ENCODE data around the gene FHIP1A.
A peak's percentile ranks its signal among the peaks of the same experiment; 100 is the strongest.
"Not testable (repeated sequence)": the region's sequence is repeated elsewhere in the genome, so short reads cannot be mapped to it uniquely, and the experiment has no call there.

FHIP1A gene

DNA sequence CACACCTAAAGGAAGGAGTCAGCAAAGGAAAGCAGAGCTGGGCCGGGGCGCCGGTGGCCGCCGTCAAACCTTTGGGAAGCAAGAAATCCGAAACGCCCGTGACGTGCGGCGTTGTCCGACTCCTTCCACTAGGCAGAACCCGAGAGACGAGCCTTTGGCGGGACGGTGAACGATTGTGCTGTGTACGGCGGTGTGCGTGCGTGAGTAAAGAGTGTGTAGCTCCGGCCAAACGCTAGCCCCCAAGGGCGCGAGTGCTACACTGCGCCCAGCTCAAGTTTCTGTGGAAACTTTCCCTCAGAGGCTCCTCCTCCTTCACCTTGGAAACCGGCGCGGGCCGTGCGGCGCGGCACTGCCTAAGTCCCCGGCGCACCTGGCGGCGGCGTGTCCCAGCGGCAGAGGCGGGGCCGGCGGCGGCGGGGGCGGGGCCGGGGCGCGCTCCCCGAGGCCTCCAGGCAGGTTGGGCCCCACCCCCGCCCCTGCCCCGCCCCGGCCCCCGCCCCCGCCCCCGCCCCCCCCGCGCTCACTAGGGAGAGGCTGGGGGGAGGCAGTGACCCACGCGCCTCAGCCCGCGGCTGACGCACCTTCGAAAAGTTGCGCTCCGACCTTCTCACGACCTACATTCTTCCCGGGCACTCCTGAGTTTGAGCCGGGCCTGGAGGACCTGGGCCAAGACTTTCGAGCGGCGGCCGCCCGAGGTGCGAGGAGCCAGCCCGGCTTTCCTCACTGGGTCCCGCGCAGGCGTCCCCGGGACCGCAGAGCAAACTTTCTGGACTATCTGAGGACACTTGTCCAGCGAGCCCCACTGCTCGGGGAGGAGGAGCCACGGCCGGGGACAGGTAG is at the start of gene FHIP1A:
Gene FHIP1A (plus strand): TSS at position 547 of the 840 bp plus-strand sequence. CDS start 157,084 bp downstream, outside the sequence.
- DNase-seq, result no peak

DNA sequence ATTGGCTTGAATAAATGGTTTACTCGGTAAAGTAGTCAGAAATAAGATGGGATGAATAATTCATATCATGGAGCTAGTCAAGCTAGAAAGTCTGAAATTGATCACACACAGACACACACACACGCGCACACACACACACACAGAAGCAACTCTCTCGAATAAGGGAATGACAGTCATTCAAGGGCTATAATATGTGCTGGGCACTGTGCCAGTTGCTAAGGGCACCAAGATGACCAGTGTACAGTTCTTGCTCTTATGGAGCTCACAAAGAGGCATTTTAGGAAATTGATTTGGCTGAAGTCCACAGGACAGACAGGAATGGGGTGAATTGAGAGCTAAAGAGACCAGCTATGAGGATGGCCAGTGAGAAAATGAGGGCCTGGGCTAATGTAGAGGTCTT is 49.4 kb upstream of the FHIP1A start:
- no peak for DNase-seq

DNA sequence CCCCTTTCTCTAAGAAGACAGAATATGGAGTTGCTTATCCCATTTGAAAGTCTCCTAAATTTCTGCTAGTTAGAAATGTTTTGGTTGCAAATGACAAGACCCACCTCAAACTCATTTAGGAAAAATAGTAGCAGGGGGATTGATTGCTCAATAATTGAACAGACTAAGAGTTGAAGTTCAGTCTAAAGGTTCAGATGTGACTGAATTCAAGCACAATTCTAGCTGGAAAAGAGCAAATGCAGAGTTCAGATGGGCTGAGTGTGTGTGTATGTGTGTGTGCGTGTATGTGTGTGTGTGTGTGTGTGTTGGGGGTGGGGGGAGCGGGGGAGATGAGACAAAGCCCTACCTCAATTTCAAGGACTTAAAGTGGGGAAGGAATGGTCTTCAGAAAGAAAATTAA is 47.9 kb upstream of the FHIP1A start:
- no peak for DNase-seq

DNA sequence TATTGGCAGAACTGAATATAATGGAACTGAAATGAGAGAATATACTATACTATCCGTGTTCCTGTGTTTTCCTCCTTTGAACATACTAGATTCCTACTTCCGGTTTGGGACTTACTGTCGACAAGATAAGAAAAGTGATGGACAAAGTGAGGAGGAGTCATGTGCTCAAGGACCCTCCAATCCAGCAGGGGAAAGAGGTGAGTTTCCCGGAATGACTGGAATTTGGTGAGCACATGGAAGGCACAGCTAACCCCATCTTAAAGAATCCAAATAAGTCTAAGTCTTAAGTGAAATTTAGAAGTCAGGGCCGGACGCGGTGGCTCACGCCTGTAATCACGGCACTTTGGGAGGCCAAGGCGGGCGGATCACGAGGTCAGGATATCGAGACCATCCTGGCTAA is 47.0 kb upstream of the FHIP1A start:
- no peak for DNase-seq

GRCh38 chr4:151362404-151363164 is 46.4 kb upstream of the FHIP1A start:
- peak; percentile 38 for DNase-seq

GRCh38 chr4:151376540-151376939 is 32.4 kb upstream of the FHIP1A start:
- DNase-seq, result no peak

DNA sequence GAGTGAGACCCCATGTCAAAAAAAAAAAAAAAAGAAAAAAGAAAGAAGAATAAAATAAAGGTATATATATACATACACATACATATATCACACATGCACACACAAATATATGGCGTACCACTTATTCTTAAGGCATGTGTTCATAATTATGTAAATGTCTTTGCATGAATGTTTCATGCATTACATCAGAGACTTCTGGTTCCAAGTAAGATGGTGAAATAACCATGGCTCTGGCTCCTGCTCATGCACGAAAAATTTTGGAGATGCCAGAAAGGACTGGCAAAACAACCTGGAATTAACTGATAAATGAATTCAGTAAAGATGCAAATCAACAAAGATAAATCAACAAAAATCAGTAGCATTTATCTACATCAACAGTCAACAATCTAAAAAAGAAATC is 19.7 kb upstream of the FHIP1A start:
- no peak for DNase-seq

GRCh38 chr4:151389799-151390198 is 19.2 kb upstream of the FHIP1A start:
- DNase-seq, result not testable (repeated sequence)

DNA sequence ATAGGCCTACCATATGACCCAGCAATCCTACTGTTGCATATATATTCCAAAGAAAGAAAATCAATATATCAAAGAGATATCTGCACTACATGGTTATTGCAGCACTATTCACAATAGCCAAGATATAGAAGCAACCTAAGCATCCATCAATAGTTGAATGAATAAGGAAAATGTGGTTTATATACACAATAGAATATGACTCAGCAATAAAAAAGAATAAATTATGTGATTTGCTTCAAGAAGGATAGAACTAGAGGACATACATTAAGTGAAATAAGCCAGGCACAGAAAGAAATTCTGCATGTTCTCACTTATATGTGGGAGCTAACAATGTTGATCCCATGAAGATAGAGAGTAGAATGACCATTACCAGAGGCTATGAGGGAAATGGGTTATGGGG is 13.1 kb upstream of the FHIP1A start:
- no peak for DNase-seq

- DNase-seq, result no peak
Observed at GRCh38 chr4:151400343-151400742, 8.6 kb upstream of the FHIP1A start.

- no peak for DNase-seq
Observed at GRCh38 chr4:151401739-151402138, 7.2 kb upstream of the FHIP1A start.

DNA sequence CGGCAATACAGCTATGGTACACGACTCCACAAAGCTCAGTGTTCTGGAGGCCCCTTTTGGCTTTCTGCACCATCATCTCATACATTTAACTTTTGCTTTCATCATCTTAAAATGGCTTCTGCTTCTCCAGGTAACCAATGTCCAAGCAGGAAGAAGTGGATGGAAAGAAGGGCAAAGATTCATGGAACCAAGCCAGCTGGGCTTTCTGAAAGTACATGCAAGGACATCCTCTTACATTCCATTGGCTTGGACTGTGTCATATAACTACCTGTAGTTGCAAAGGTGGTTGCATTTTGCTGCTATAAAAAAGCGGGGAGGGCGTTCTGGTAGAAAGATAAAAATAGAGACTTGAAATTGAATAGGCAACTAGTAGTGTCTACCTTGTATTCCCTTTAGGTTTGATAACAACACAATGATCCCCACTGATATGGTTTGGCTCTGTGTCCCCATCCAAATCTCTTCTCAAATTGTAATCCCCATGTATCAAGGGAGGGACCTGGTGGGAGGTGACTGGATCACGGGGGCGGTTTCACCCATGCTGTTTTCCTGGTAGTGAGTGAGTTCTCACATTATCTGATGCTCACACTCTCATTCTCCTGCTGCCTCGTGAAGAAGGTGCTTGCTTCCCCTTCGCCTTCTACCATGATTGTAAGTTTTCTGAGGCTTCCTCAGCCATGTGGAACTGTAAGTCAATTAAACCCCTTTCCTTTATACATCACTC is 6.7 kb upstream of the FHIP1A start:
- DNase-seq, result no peak

DNA sequence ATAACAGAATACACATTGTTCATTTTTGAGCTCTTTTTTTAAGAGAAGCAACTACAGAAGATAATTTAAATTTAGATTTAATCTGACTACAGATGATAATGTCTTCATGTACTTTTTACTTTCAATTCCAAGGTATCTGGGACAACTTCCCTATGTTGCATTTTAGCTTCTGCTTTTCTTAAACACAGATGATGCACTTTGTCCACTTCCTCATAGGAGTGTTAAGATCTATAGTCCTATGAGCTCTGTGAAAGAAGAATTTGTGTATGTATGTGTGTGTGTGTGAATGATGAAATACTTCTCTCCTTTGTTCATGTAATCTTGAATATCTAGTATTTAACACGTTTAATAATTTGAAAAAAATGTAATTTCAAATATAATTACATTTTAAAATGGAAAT is 5.3 kb upstream of the FHIP1A start:
- no peak for DNase-seq

DNA sequence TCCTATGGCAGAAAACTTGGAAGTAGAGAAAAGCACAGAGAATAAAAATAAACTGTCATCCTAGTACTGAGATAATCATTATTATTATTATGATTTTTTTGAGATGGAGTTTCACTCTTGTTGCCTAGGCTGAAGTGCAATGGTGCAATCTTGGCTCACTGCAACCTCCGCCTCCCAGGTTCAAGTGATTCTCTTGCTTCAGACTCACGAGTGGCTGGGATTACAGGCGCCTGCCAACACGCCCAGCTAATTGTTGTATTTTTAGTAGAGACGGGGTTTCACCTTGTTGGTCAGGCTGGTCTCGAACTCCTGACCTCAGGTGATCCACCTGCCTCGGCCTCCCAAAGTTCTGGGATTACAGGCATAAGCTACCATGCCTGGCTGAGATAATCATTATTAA is 4.2 kb upstream of the FHIP1A start:
- DNase-seq, result not testable (repeated sequence)

- DNase-seq, result no peak
Observed at GRCh38 chr4:151407018-151407417, 2.0 kb upstream of the FHIP1A start.

DNA sequence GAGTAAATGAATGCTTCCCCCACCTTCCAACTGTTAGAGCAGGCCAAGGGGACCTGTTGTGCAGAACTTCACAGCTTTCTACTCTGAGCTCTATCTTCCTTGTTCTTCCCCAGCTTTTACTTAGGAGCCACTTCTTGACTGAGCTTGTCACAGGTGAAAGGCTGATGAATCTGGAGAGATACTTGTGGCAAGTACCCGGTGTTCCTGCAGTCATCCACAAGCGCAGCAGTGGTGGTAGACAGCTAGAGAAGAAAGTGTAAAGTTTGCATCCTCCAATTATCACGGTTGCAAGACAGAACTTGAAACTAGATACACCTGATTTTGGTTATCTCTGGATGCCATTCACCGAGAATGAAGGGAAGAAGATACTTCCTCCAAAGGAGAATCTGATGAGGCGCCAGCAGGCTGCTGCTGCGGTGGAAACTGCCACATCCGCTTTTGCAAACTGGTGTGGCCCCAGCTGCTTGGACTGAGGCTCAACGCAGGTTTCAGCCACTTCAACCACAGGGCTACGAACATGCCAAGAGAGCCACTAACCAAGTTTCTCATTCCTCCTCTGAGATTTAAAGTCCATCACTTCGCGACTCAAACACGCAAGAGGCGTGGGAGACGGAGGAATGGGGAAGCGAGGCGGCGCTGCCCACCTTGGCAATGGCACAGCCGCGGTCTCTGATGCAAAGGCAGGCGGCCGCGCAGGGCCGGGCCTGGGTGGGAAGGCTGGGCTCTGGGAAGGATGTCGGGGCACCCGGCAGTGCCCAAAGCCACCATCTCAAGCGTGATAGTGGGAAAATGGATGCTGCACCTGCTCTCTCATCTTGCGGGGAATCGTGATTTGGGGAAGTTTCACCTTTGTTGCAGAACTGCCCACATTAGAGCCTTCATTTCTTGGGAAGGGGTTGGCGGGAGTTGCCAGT is 1.3 kb upstream of the FHIP1A start:
- DNase-seq, result no peak

DNA sequence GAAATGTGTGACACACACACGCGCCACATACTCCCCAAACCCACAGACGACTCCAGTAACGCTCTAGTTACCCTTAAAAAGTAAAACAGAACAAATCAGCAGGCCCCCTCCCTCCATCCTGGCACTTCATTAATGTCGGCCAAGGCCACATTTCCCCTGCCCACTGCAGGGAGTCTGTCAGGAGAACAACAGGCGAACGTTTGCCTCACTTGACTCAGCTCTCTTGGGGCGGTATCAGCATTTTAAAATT is 671 bp upstream of the FHIP1A start:
- DNase-seq, result no peak

- DNase-seq, result no peak
Observed at GRCh38 chr4:151409470-151410313, 716 bp downstream of the FHIP1A start.

DNA sequence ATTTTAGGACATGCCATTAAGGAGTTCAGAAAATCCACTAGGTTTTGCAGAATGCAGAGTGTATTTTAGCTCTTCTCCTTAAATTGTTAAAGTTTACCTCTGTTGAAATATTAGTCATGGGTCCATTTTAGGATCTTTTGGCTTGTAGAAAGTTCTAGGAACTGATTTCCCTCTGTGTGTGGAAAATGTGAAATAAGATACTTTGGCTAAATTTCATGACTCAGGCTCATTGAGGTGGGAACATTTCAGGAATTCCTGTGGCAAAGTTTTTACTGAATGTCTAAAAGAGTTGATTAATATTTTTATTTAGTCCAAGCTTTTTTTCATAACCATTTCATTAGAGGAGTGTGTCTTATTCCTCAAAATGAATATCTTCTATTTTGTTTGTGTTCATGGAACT is 7.0 kb downstream of the FHIP1A start:
- no peak for DNase-seq

- DNase-seq, result no peak
Observed at GRCh38 chr4:151417164-151417571, 8.2 kb downstream of the FHIP1A start.

- no peak for DNase-seq
Observed at GRCh38 chr4:151417766-151418376, 8.9 kb downstream of the FHIP1A start.
